ENCODE data around the gene RNH1.
A peak's percentile ranks its signal among the peaks of the same experiment; 100 is the strongest.

Gene RNH1

GRCh38 chr11:534396-535209, 27.6 kb upstream of the RNH1 start:
- Histone ChIP-seq H3K27ac (ENCODE audit: low read depth, low read length) (peak overlapping the region; percentile 26; the same call in 1 of the 2 replicates), H3K4me2 (ENCODE audit: low read length) (peak overlapping the region; percentile 91), H4K20me1 (ENCODE audit: control insufficient read depth, insufficient read depth, low read depth, low read length) (no peaks in the 10 kb centered on the region), H3K9me2 (replicated peaks; ENCODE audit: control insufficient read depth, low read length) (no peaks in the 10 kb centered on the region), H3K4me1 (ENCODE audit: control insufficient read depth, low read length) (peaks cover 34% of the 10 kb centered on the region), H3K79me2 (ENCODE audit: control insufficient read depth, low read length) (peaks cover 20% of the 10 kb centered on the region), H3K9me3 (ENCODE audit: control insufficient read depth, insufficient read depth, low read length) (no peaks in the 10 kb centered on the region), H3K4me3 (ENCODE audit: low read length) (peak overlapping the region; percentile 80), H3K36me3 (ENCODE audit: control insufficient read depth, low read length) (peaks cover 29% of the 10 kb centered on the region), H3K27me3 (ENCODE audit: control insufficient read depth, low read length) (no peaks in the 10 kb centered on the region), H3F3A (ENCODE audit: control insufficient read depth, insufficient read depth) (peaks cover 10% of the 10 kb centered on the region)
- no peak for TF ChIP-seq EZH2phosphoT487 (IDR thresholded peaks at IDR 0.05; ENCODE audit: borderline replicate concordance, low read length)
- TF ChIP-seq, protein P1, sequence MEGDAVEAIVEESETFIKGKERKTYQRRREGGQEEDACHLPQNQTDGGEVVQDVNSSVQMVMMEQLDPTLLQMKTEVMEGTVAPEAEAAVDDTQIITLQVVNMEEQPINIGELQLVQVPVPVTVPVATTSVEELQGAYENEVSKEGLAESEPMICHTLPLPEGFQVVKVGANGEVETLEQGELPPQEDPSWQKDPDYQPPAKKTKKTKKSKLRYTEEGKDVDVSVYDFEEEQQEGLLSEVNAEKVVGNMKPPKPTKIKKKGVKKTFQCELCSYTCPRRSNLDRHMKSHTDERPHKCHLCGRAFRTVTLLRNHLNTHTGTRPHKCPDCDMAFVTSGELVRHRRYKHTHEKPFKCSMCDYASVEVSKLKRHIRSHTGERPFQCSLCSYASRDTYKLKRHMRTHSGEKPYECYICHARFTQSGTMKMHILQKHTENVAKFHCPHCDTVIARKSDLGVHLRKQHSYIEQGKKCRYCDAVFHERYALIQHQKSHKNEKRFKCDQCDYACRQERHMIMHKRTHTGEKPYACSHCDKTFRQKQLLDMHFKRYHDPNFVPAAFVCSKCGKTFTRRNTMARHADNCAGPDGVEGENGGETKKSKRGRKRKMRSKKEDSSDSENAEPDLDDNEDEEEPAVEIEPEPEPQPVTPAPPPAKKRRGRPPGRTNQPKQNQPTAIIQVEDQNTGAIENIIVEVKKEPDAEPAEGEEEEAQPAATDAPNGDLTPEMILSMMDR (IDR thresholded peaks at IDR 0.05; ENCODE audit: low read depth, low read length, poor library complexity, severe bottlenecking) = peak; percentile 22

DNA sequence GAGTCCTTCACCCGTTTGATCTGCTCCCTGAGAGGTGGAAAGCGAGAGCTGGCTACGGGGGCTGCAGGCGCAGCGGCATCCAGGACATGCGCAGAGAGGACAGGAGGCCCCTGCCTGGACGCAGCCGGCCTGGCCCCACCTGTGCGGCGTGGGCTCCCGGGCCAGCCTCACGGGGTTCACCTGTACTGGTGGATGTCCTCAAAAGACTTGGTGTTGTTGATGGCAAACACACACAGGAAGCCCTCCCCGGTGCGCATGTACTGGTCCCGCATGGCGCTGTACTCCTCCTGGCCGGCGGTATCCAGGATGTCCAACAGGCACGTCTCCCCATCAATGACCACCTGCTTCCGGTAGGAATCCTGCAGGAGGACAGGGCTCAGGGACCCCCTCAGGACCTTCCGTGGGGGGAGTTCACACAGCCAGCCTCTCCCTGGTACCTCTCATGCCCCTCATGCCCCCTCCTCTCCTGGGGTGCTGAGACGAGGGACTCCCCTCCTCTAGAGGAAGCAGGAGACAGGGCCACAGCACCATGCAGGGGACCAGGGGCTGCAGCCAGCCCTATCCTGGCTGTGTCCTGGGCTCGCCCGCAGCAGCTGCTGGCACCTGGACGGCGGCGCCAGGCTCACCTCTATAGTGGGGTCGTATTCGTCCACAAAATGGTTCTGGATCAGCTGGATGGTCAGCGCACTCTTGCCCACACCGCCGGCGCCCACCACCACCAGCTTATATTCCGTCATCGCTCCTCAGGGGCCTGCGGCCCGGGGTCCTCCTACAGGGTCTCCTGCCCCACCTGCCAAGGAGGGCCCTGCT, 26.7 kb upstream of the RNH1 start:
- Histone ChIP-seq H3K27ac (ENCODE audit: low read depth, low read length) (no peak overlapping the region), H3K4me3 (ENCODE audit: low read length) (peak overlapping the region; percentile 80), H3K9me3 (ENCODE audit: control insufficient read depth, insufficient read depth, low read length) (no peaks in the 10 kb centered on the region), H4K20me1 (ENCODE audit: control insufficient read depth, insufficient read depth, low read depth, low read length) (no peaks in the 10 kb centered on the region), H3K9me2 (replicated peaks; ENCODE audit: control insufficient read depth, low read length) (no peaks in the 10 kb centered on the region), H3K36me3 (ENCODE audit: control insufficient read depth, low read length) (peaks cover 29% of the 10 kb centered on the region), H3K4me2 (ENCODE audit: low read length) (peak overlapping the region; percentile 91), H3F3A (ENCODE audit: control insufficient read depth, insufficient read depth) (peaks cover 10% of the 10 kb centered on the region), H3K4me1 (ENCODE audit: control insufficient read depth, low read length) (peaks cover 34% of the 10 kb centered on the region), H3K27me3 (ENCODE audit: control insufficient read depth, low read length) (no peaks in the 10 kb centered on the region), H3K79me2 (ENCODE audit: control insufficient read depth, low read length) (peaks cover 20% of the 10 kb centered on the region)
- no peak for TF ChIP-seq EZH2phosphoT487 (IDR thresholded peaks at IDR 0.05; ENCODE audit: borderline replicate concordance, low read length)
- TF ChIP-seq, protein P1 (IDR thresholded peaks at IDR 0.05; ENCODE audit: low read depth, low read length, poor library complexity, severe bottlenecking) = no peak

- Histone ChIP-seq H3F3A (ENCODE audit: control insufficient read depth, insufficient read depth) (peaks cover 10% of the 10 kb centered on the region), H3K9me2 (replicated peaks; ENCODE audit: control insufficient read depth, low read length) (no peaks in the 10 kb centered on the region), H3K4me2 (ENCODE audit: low read length) (no peak overlapping the region), H3K4me3 (ENCODE audit: low read length) (no peak overlapping the region), H3K27me3 (ENCODE audit: control insufficient read depth, low read length) (no peaks in the 10 kb centered on the region), H3K4me1 (ENCODE audit: control insufficient read depth, low read length) (peaks cover 31% of the 10 kb centered on the region), H3K79me2 (ENCODE audit: control insufficient read depth, low read length) (peaks cover 20% of the 10 kb centered on the region), H3K27ac (ENCODE audit: low read depth, low read length) (no peak overlapping the region), H3K9me3 (ENCODE audit: control insufficient read depth, insufficient read depth, low read length) (no peaks in the 10 kb centered on the region), H4K20me1 (ENCODE audit: control insufficient read depth, insufficient read depth, low read depth, low read length) (no peaks in the 10 kb centered on the region), H3K36me3 (ENCODE audit: control insufficient read depth, low read length) (peaks cover 29% of the 10 kb centered on the region)
- no peak for TF ChIP-seq EZH2phosphoT487 (IDR thresholded peaks at IDR 0.05; ENCODE audit: borderline replicate concordance, low read length)
Observed at GRCh38 chr11:532986-533585, 26.0 kb upstream of the RNH1 start.
